IPS-18c (cell line): ENCODE data around the gene RXFP1.

Experiments used
- H3K4me3 ChIP-seq: 2 replicates; pipeline ENCODE4 v1.7.0; 2013; ENCODE audit warnings: low read depth, mild to moderate bottlenecking, low read length, moderate library complexity; ENCODE audit not compliant: insufficient read depth
- H3K9me3 ChIP-seq: one replicate; pipeline ENCODE4 v1.6.1; 2013; ENCODE audit warnings: mild to moderate bottlenecking, low read length, moderate library complexity; ENCODE audit not compliant: control insufficient read depth, insufficient read depth

Gene RXFP1

DNA sequence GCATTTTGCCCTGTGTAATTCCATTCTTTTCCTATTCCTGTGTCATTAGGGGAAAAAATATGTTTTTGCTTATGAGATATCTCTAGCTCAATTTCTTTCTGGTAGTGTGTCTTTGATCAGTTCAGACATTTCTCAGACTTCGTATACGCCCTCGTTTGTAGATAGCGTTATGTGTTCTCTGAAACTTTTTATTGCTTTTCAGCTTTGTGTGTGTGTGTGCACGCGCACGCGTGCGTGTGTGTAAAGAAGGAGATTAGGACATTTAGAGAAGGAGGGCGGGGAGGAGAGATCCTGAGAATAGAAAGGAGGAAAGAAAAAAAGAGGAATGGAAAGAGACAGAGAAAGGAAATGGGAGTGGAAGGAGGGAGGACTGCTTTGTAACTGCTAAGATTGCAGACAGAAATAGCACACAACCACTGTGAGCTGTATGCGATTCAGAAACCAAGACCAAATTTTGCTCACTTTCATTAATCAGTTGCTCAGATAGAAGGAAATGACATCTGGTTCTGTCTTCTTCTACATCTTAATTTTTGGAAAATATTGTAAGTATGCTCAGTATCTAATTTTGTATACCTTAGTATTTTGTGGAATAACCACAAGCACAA lies at the start of gene RXFP1:
Gene RXFP1 (plus strand): TSS at position 399 of the 605 bp plus-strand sequence. CDS start 95 bp downstream, at position 494.
- H3K9me3 ChIP-seq: no peaks in the 10 kb centered on the region
- H3K4me3 ChIP-seq: no peak within 1 kb of the TSS

GRCh38 chr4:158481811-158482210 lies 39.9 kb upstream of the RXFP1 start:
- no peaks in the 10 kb centered on the region for H3K9me3 ChIP-seq
- no peak overlapping the region for H3K4me3 ChIP-seq

DNA sequence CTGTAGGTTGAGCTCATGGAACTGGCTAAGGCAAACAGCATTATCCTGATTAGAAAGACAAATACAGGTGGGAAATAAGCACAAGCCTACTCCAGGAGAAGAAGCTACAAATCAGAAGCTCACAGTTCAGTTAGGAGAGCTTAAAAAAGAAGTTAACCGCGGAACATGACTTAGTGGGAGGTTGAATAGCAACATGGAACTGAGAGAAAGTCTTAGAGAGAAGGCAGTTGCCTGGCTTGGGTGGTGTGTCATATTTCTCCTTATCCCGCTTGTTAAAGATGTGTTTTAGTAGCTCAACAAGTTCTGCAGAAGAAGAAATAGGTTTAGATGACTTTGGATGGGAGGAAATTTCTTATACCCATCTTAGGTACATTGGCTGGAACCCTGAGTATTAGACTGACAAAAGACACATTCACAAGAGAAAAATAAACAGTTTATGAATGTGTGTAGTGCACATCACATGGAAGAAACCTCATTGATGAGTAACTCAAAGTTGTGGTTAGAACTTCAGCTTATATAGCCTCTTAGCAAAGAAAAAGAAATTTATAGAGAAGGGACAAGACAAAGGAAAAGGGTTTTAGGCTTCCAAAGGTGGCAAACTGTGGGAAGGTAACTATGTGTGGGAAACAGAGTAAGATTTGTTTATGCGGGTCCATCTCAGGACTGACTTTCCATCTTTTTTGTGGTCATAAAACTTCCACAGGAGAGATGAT lies 37.4 kb upstream of the RXFP1 start:
- Histone ChIP-seq H3K4me3 (no peak overlapping the region), H3K9me3 (no peaks in the 10 kb centered on the region)

DNA sequence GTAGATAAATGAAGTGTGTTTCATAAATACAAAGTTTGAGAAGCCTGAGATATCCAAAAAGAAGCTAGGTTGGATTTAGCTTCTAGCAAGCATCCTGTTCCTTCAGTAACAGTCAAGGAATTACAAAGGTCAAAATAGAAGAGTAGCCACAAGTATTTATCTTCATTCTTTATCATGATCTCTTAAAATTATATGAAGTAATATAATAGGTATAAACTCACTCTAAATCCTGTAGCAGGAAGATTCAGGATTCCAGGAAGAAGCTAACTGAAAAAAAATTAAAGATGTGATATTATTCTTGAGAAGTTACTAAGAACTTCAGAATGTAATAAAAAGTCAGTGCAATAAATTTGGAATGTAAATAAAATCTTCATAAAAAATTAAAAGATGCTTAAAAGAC lies 31.1 kb upstream of the RXFP1 start:
- Histone ChIP-seq H3K9me3 (no peaks in the 10 kb centered on the region), H3K4me3 (no peak overlapping the region)

DNA sequence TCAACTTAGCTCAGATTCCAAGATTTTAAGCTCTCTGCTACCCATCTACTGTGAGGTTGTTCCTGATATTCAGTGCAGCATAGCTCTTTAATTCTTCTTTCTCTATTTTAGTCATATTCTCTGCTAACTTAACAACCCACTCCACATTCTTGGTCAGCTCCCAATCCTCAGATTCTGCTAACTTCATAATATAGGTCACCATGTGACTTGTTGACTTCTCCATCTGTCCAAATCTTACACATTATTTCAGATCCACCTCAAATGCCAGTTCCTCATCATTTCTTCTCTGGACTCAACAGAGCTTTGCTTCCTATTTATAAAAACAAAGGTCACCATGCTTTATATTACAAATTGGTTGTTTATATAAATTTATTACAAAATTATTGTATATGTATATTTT lies 29.3 kb upstream of the RXFP1 start:
- H3K9me3 ChIP-seq: no peaks in the 10 kb centered on the region
- H3K4me3 ChIP-seq: no peak overlapping the region

- H3K9me3 ChIP-seq: no peaks in the 10 kb centered on the region
- no peak overlapping the region for H3K4me3 ChIP-seq
Measured at GRCh38 chr4:158496030-158496741, 25.5 kb upstream of the RXFP1 start.

GRCh38 chr4:158500054-158500453 lies 21.6 kb upstream of the RXFP1 start:
- H3K9me3 ChIP-seq: no peaks in the 10 kb centered on the region
- no peak overlapping the region for H3K4me3 ChIP-seq

GRCh38 chr4:158513256-158513655 lies 8.4 kb upstream of the RXFP1 start:
- Histone ChIP-seq H3K4me3 (no peak overlapping the region), H3K9me3 (no peaks in the 10 kb centered on the region)

GRCh38 chr4:158519226-158519625 lies 2.5 kb upstream of the RXFP1 start:
- Histone ChIP-seq H3K4me3 (no peak overlapping the region), H3K9me3 (no peaks in the 10 kb centered on the region)

DNA sequence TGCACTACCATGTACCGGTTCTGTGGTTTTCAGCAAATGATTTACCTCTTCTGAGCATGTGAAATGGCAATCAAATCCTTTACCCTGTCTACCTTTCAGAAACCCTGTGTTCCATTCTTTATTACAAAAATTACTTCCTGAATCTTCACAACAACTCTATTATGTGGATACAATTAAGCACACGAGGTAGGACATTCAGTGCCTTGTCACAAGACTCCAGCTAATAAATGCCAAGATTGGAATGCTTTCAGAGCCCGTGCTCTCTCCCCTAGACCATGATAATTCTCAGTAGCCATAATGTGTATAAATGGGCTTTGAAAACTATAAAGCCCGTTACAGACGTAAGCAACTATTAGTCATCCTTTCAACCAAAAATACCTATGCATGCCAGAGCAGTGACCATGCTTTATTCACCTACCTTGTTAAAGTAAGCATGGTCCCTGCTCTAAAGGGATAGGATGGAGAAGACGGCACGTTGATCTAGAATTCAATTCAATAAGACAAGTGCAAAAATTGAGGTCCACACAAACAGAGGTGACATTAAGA lies 2.4 kb downstream of the RXFP1 start:
- H3K4me3 ChIP-seq: no peak overlapping the region
- H3K9me3 ChIP-seq: no peaks in the 10 kb centered on the region

GRCh38 chr4:158527516-158527915 lies 5.8 kb downstream of the RXFP1 start:
- no peaks in the 10 kb centered on the region for H3K9me3 ChIP-seq
- no peak overlapping the region for H3K4me3 ChIP-seq

GRCh38 chr4:158529505-158529904 lies 7.8 kb downstream of the RXFP1 start:
- Histone ChIP-seq H3K9me3 (no peaks in the 10 kb centered on the region), H3K4me3 (no peak overlapping the region)

- Histone ChIP-seq H3K4me3 (no peak overlapping the region), H3K9me3 (no peaks in the 10 kb centered on the region)
Measured at GRCh38 chr4:158530381-158530780, 8.7 kb downstream of the RXFP1 start.

DNA sequence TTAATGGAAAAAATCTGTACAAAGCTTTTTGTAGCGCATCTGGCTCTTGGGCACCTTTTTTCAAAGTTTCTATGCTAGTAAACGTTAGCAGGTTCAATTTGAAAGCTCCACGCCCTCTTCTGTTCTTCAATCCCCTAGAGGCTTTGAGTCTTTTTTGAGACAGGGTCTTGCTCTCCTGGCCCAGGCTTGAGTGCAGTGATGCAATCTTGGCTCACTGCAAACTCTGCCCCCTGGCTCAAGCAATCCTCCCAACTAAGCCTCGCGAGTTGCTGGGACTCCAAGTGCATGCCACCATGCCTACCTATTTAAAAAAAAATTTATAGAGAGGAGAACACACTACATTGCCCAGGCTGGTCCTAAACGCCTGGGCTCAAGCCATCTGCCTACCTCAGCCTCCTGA lies 9.2 kb downstream of the RXFP1 start:
- Histone ChIP-seq H3K4me3 (no peak overlapping the region), H3K9me3 (no peaks in the 10 kb centered on the region)

DNA sequence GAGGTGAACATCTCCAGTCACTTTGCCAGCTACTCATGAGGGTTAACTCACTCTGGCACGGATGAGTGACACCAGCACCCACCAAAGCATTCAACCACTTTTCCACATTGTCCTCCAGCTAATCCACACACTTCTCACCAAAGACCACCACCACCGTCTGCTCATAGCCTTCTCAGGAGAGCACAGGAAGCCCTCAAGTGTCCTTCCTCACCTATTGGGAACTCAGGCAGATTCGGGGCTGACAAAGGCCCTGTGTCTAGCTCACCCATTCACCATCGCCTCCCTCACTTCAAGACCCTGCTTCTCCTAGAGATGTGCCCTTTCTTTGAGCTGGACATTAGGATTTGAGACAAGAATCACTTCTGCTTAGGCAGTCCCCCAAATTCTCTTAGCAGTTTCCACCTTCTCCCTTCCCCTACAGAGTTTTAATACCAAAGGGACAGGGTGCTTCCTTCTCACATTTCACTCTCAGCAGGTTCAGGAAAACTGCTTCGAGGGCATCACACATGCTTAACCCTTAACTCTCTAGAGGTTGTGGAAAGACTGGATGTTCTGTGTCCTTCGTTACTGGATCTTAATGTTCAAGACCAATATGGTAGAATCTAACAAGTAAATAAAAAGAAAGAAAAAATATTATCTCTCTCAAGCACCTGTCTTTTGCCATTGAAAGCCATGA lies 11.0 kb downstream of the RXFP1 start:
- H3K9me3 ChIP-seq: no peaks in the 10 kb centered on the region
- H3K4me3 ChIP-seq: no peak overlapping the region

GRCh38 chr4:158534727-158535126 lies 13.0 kb downstream of the RXFP1 start:
- Histone ChIP-seq H3K4me3 (no peak overlapping the region), H3K9me3 (no peaks in the 10 kb centered on the region)

- no peak overlapping the region for H3K4me3 ChIP-seq
Measured at GRCh38 chr4:158535130-158535614, 13.5 kb downstream of the RXFP1 start.

More at GRCh38 chr4:158535130-158535614, 13.5 kb downstream of the RXFP1 start:
- H3K9me3 ChIP-seq: no peaks in the 10 kb centered on the region
